Body of pancreas (tissue), 4 donors: ENCODE results near the gene MALAT1. TPM values are rescaled to one million over a fixed set of nuclear protein-coding genes. Genes with fewer than 3 reads are reported as not detected.
"Not testable (repeated sequence)": the region's sequence is repeated elsewhere in the genome, so short reads cannot be mapped to it uniquely, and the experiment has no call there.

Experiments
- ATAC-seq: fragments of 150-250 bp; one replicate; pipeline ENCODE4 v1.9.1; 2016
- DNase-seq, 4 donors: peaks; one replicate each; pipeline ENCODE4 v3.0.0-alpha.2; 2019
- H3K27ac ChIP-seq, 4 donors: fragments of 200-600 bp; sonication (generic); 1 replicate in 3 of 4; 2 replicates in 1 of 4; pipeline versions ENCODE4 v1.5.1 to v1.6.1; 2016 to 2019; ENCODE audit warnings: mild to moderate bottlenecking in 1 of 4, mixed read lengths in 1 of 4, moderate library complexity in 1 of 4
- H3K27me3 ChIP-seq, 2 donors: fragments of 200-600 bp; sonication (generic); one replicate each; pipeline ENCODE4 v1.6.0; 2016; ENCODE audit warnings: mild to moderate bottlenecking in 1 of 2
- H3K36me3 ChIP-seq, 2 donors: fragments of 200-600 bp; sonication (generic); replicated peaks in 1 of 2; 2 replicates each; pipeline ENCODE4 v1.5.1; 2016; ENCODE audit warnings: low read depth in 2 of 2; ENCODE audit not compliant: insufficient read depth in 1 of 2
- H3K4me1 ChIP-seq: fragments of 200-600 bp; sonication (generic); one replicate; pipeline ENCODE4 v1.6.0; 2016
- H3K4me3 ChIP-seq, 2 donors: fragments of 200-600 bp; sonication (generic); 1 replicate in 1 of 2; 2 replicates in 1 of 2; pipeline ENCODE4 v1.5.1; 2016 to 2019
- H3K9me3 ChIP-seq, 3 donors: fragments of 200-600 bp; sonication (generic); 1 replicate in 2 of 3; 2 replicates in 1 of 3; pipeline ENCODE4 v1.5.1; 2016
- CTCF ChIP-seq, 7 experiments: fragments of 450-650 bp in 4 of 7; fragments of 200-600 bp in 3 of 7; sonication (generic) in 3 of 7; IDR thresholded peaks; one replicate each; pipeline ENCODE4 v1.5.1; 2016 to 2019; ENCODE audit warnings: antibody characterized with exemption in 7 of 7
- POLR2A ChIP-seq, 3 donors: fragments of 450-650 bp; IDR thresholded peaks; one replicate each; pipeline ENCODE4 v1.6.1; 2016; ENCODE audit warnings: antibody characterized with exemption in 3 of 3, mild to moderate bottlenecking in 2 of 3
- WGBS, 2 donors: methylation state at CpG; one replicate each; pipeline ENCODE4 v1.1.5; 2017; 5-methylcytosine and 5-hydroxymethylcytosine counted together
- intact Hi-C: fragments of 100-400 bp; cut with DNase I; formaldehyde crosslinking; loops from one replicate; pipeline ENCODE4 v1.15.1; 2023
- total RNA-seq, 2 donors: library from RNA; depleted of rRNA; stranded (reverse); fragments of >200 nt; gene quantifications; one replicate each; pipeline ENCODE4 v1.1.0, GENCODE V29; 2016

The MALAT1 gene
- total RNA-seq, 2 donors from 2014 or later: 10,129 to 14,092 TPM

GRCh38 chr11:65454696-65455456 is 44.0 kb upstream of the MALAT1 start:
- Histone ChIP-seq H3K4me3 (no peak overlapping the region), H3K36me3 (no peaks in the 10 kb centered on the region), H3K27ac (peak overlapping the region; percentile 12 to 74 (median 54)), H3K9me3 (no peaks in the 10 kb centered on the region), H3K27me3 (no peaks in the 10 kb centered on the region), H3K4me1 (peaks cover 10% of the 10 kb centered on the region)
- ATAC-seq (peak; percentile 96), DNase-seq (peak; percentile 88 to 93 (median 90))
- intact Hi-C loops: no loop called here
- 7 to 11% methylated on average over 23 to 37 of the region's 47 CpGs for WGBS, 2 donors
- peak in 2 of 3 donors; percentile 57 to 70 for TF ChIP-seq POLR2A (IDR thresholded peaks at IDR 0.05)
- peak in 1 of 7 experiments; percentile 10 for TF ChIP-seq CTCF (IDR thresholded peaks at IDR 0.05)

GRCh38 chr11:65456418-65456817 is 42.4 kb upstream of the MALAT1 start:
- H3K27me3 ChIP-seq: no peaks in the 10 kb centered on the region
- H3K27ac ChIP-seq: no peak overlapping the region
- intact Hi-C loops: no loop called here
- DNase-seq (no peak), ATAC-seq (no peak)
- no peak overlapping the region for H3K4me3 ChIP-seq
- no peaks in the 10 kb centered on the region for H3K9me3 ChIP-seq
- WGBS, 2 donors: 87 to 91% methylated on average over 3 of the region's 3 CpGs
- peaks cover 10% of the 10 kb centered on the region for H3K4me1 ChIP-seq
- no peaks in the 10 kb centered on the region for H3K36me3 ChIP-seq
- TF ChIP-seq POLR2A (IDR thresholded peaks at IDR 0.05) (no peak), CTCF (IDR thresholded peaks at IDR 0.05) (no peak)

- Histone ChIP-seq H3K4me1 (peaks cover 10% of the 10 kb centered on the region), H3K9me3 (no peaks in the 10 kb centered on the region), H3K36me3 (no peaks in the 10 kb centered on the region), H3K27ac (no peak overlapping the region), H3K4me3 (no peak overlapping the region), H3K27me3 (no peaks in the 10 kb centered on the region)
- DNase-seq: no peak
- no peak for ATAC-seq
- intact Hi-C loops: no loop called here
- TF ChIP-seq CTCF (IDR thresholded peaks at IDR 0.05) (no peak), POLR2A (IDR thresholded peaks at IDR 0.05) (no peak)
- WGBS, 2 donors: 86 to 90% methylated on average over 7 of the region's 7 CpGs
Observed at GRCh38 chr11:65459552-65459951, 39.3 kb upstream of the MALAT1 start.

DNA sequence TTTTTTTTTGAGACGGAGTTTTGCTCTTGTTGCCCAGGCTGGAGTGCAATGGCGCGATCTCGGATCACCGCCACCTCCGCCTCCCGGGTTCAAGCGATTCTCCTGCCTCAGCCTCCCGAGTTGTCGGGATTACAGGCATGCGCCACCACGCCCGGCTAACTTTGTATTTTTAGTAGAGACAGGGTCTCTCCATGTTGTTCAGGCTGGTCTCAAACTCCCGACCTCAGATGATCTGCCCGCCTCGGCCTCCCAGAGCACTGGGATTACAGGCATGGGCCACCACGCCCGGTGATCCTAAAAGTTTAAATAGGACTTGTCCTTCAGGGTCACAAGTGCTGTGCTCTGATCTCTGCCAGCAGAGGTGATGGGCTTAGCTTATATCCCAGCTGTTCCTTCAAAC is 33.4 kb upstream of the MALAT1 start:
- not testable (repeated sequence) for H3K27me3 ChIP-seq, H3K4me3 ChIP-seq, ATAC-seq, H3K36me3 ChIP-seq, H3K27ac ChIP-seq, DNase-seq, H3K9me3 ChIP-seq
- WGBS, 2 donors: 86 to 93% methylated on average over 17 of the region's 18 CpGs
- H3K4me1 ChIP-seq: peaks cover 24% of the 10 kb centered on the region
- intact Hi-C loops: loop anchor here (10.0 kb wide), 1 partner anchor 51 kb away; no protein-coding TSS in a partner anchor

GRCh38 chr11:65467306-65467705 is 31.5 kb upstream of the MALAT1 start:
- not testable (repeated sequence) for DNase-seq, ATAC-seq, H3K27me3 ChIP-seq, H3K36me3 ChIP-seq, H3K4me3 ChIP-seq, H3K9me3 ChIP-seq
- WGBS, 2 donors: 73 to 85% methylated on average over 6 of the region's 6 CpGs
- Histone ChIP-seq H3K27ac (peak overlapping the region in 3 of 4 donors; percentile 34 to 48 (median 38)), H3K4me1 (peaks cover 39% of the 10 kb centered on the region)
- intact Hi-C loops: loop anchor here (10.0 kb wide), 1 partner anchor 53 kb away; no protein-coding TSS in a partner anchor
